Peyer's patch (tissue), 4 donors: ENCODE measurements around the gene BMF.

Source experiments
- CTCF ChIP-seq, 6 experiments: fragments of 450-650 bp in 4 of 6; fragments of 200-600 bp in 2 of 6; sonication (generic) in 1 of 6; IDR thresholded peaks; one replicate each; pipeline ENCODE4 v1.5.1; 2017 to 2019; ENCODE audit warnings: antibody characterized with exemption in 6 of 6, mild to moderate bottlenecking in 3 of 6, moderate library complexity in 1 of 6
- POLR2A ChIP-seq, 2 donors: fragments of 450-650 bp; IDR thresholded peaks; one replicate each; pipeline ENCODE4 v1.5.1; 2017; ENCODE audit warnings: antibody characterized with exemption in 2 of 2, mild to moderate bottlenecking in 2 of 2, moderate library complexity in 2 of 2

- TF ChIP-seq CTCF (IDR thresholded peaks at IDR 0.05) (peak in 1 of 6 experiments; percentile 16), POLR2A (IDR thresholded peaks at IDR 0.05) (peak in 1 of 2 donors; percentile 53)
These were observed 56.1 kb downstream of the BMF start for GRCh38 chr15:40052604-40053003.
